ENCODE results near the gene GTPBP4. TPM values are rescaled to one million over a fixed set of nuclear protein-coding genes. Genes with fewer than 3 reads are reported as not detected.

The GTPBP4 gene
- total and polyA plus RNA-seq, 11 donors: 13.3 to 52.0 (median 28.8) TPM

DNA sequence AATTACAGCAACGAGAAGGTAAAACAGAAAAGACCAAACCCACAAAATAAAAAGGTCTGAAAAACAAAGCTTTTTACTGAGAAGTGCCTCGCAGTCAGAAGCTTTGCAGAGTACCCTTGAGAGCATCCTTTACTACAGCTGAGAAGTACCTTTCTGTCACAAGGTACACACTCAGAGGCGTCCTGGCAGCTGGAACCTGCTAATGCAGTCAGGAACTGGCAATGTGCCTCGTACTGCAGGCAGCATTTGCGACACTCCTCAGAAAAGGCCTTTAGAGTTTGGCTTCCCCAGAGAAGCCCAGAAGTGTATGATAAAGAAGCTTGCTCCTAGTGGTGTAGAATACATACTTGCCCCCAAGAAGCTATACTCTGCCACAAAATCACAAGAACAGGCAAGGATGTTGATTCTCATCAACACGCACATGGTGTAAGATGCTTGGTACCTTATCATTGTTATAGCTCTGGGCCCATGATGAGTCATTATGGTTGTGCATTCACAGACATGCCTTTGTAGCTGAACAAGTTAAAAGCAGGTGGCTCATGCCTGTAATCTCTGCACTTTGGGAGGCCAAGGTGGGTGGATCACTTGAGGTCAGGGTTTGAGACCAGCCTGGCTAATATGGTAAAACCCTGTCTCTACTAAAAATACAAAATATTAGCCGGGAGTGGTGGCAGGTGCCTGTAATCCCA, 2.0 kb upstream of the GTPBP4 start:
- intact Hi-C loops (cut with DNase I): loop anchor here in 7 of 10 donors (2.0 to 10.0 kb wide), 9 partner anchors 51 to 141 kb away; partner anchors contain the start of genes LARP4B (in 5 of the 7), IDI1 (in 2 of the 7) and WDR37 (in 1 of the 7)
- peaks cover 0 to 8% (median 0%) of the 10 kb centered on the region in 9 donors for H3K36me3 ChIP-seq

DNA sequence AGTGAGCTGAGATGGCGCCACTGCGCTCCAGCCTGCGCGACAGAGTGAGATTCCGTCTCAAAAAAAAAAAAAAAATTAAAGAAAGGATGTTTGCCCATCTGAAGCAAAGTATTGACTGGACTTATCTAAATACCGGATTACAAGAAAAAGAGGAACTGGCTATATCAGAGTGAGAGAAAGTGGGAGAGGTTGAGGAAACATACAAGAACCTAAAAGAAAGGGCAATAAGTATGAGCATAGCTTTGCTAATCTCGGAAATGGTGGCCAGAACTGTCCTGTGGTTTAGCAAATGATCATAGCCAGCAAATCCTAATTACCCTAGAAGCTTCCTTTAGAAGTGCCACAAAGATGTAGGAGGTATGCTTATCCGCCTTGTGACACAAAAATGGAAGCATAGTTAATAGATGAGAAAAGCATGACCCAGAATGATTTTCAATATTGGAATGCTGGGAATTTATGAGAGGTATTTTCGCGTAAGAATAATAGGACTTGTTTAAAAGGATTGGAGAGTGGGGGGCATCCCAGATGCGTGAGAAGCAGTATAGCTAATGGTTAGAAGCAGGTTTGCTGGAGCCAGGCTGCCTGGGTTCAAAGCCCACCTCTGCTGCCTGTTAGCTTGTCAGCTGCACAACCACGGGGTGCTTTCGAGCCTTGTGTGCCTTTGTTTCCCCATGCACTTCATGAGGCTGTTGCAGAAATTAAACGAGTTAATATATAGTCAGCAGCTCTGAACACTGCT, 1.2 kb upstream of the GTPBP4 start:
- ATAC-seq: no peak

More for the DNA sequence above, 2.0 kb upstream of the GTPBP4 start:
- TF ChIP-seq, protein P1, sequence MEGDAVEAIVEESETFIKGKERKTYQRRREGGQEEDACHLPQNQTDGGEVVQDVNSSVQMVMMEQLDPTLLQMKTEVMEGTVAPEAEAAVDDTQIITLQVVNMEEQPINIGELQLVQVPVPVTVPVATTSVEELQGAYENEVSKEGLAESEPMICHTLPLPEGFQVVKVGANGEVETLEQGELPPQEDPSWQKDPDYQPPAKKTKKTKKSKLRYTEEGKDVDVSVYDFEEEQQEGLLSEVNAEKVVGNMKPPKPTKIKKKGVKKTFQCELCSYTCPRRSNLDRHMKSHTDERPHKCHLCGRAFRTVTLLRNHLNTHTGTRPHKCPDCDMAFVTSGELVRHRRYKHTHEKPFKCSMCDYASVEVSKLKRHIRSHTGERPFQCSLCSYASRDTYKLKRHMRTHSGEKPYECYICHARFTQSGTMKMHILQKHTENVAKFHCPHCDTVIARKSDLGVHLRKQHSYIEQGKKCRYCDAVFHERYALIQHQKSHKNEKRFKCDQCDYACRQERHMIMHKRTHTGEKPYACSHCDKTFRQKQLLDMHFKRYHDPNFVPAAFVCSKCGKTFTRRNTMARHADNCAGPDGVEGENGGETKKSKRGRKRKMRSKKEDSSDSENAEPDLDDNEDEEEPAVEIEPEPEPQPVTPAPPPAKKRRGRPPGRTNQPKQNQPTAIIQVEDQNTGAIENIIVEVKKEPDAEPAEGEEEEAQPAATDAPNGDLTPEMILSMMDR (IDR thresholded peaks at IDR 0.05): no peak
- Histone ChIP-seq H3K9me3 (no peaks in the 10 kb centered on the region), H3K27ac (no peak overlapping the region), H3K27me3 (no peaks in the 10 kb centered on the region), H3K4me1 (peaks cover 2 to 32% (median 18%) of the 10 kb centered on the region in 12 donors), H3K4me3 (no peak overlapping the region)
- no peak for DNase-seq
- no peak for ATAC-seq
- WGBS, 4 donors: 71 to 83% (median 77%) methylated on average over 6 to 7 of the region's 7 CpGs

DNA sequence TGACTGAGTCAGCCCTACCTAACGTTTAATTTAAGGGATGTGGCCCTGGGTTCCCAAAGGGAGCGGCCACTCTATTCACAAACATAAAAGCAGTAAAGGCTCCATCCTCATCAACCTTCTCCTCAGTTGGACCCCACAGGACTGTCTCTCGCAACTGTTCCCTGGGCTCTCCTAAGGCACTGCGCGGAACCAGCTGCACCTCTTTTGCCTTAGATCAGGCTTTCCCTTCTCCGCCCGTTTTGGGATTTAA, 689 bp upstream of the GTPBP4 start:
- ATAC-seq: peak in 1 of 4 donors; percentile 1
- H3K27ac ChIP-seq: peak overlapping the region; percentile 86 to 98 (median 94)
- intact Hi-C loops (cut with DNase I): loop anchor here in 7 of 10 donors (2.0 to 10.0 kb wide), 9 partner anchors 53 to 143 kb away; partner anchors contain the start of genes LARP4B (in 5 of the 7), IDI1 (in 2 of the 7) and WDR37 (in 1 of the 7)
- TF ChIP-seq, protein P1 (IDR thresholded peaks at IDR 0.05): no peak
- TF ChIP-seq POLR2A (IDR thresholded peaks at IDR 0.05): no peak
- H3K4me1 ChIP-seq: peaks cover 2 to 32% (median 18%) of the 10 kb centered on the region in 12 donors
- peak overlapping the region; percentile 58 to 100 (median 90) for H3K4me3 ChIP-seq
- no peak for DNase-seq
- H3K36me3 ChIP-seq: peaks cover 0 to 11% (median under 1%) of the 10 kb centered on the region in 9 donors
- H3K9me3 ChIP-seq: no peaks in the 10 kb centered on the region
- 2 to 8% (median 3%) methylated on average over 7 of the region's 7 CpGs for WGBS, 4 donors
- no peaks in the 10 kb centered on the region for H3K27me3 ChIP-seq

More for the DNA sequence above, 1.2 kb upstream of the GTPBP4 start:
- DNase-seq: no peak
- Histone ChIP-seq H3K27me3 (no peaks in the 10 kb centered on the region), H3K4me1 (peaks cover 2 to 32% (median 18%) of the 10 kb centered on the region in 12 donors), H3K27ac (peak overlapping the region in 11 of 12 donors; percentile 86 to 98 (median 95)), H3K36me3 (peaks cover 0 to 8% (median 0%) of the 10 kb centered on the region in 9 donors), H3K4me3 (peak overlapping the region; percentile 58 to 100 (median 90)), H3K9me3 (no peaks in the 10 kb centered on the region)
- no peak for TF ChIP-seq POLR2A (IDR thresholded peaks at IDR 0.05)
- TF ChIP-seq, protein P1 (IDR thresholded peaks at IDR 0.05): no peak
- intact Hi-C loops (cut with DNase I): loop anchor here in 7 of 10 donors (2.0 to 10.0 kb wide), 9 partner anchors 52 to 142 kb away; partner anchors contain the start of genes LARP4B (in 5 of the 7), IDI1 (in 2 of the 7) and WDR37 (in 1 of the 7)
- 72 to 80% (median 75%) methylated on average over 14 of the region's 14 CpGs for WGBS, 4 donors
